ENCODE measurements around the gene LILRA6.

LILRA6 gene

GRCh38 chr19:54189145-54189734 is 53.4 kb downstream of the LILRA6 start, which contains the start of gene MBOAT7:
MBOAT7 (minus strand) TSS chr19:54189580; CDS start chr19:54188508, 1,072 bp downstream.
- no peak; the same call in 1 of the 2 replicates for TF ChIP-seq GATA2 (IDR thresholded peaks at IDR 0.05; ENCODE audit: low read depth, low read length)
- TF ChIP-seq GATA3 (IDR thresholded peaks at IDR 0.05; ENCODE audit: low read depth, low read length), result no peak

GRCh38 chr19:54188215-54188871 is 54.2 kb downstream of the LILRA6 start:
- TF ChIP-seq GATA3 (IDR thresholded peaks at IDR 0.05; ENCODE audit: low read depth, low read length), result no peak
- TF ChIP-seq GATA2 (IDR thresholded peaks at IDR 0.05; ENCODE audit: low read depth, low read length), result no peak

- no peak for TF ChIP-seq GATA2 (IDR thresholded peaks at IDR 0.05; ENCODE audit: low read depth, low read length)
- no peak for TF ChIP-seq GATA3 (IDR thresholded peaks at IDR 0.05; ENCODE audit: low read depth, low read length)
These were observed 55.6 kb downstream of the LILRA6 start for GRCh38 chr19:54186934-54187381.

Data from SH-SY5Y (cell line).